ENCODE measurements around the gene AMIGO2. TPM values are rescaled to one million over a fixed set of nuclear protein-coding genes. Genes with fewer than 3 reads are reported as not detected.

Gene AMIGO2, protein sequence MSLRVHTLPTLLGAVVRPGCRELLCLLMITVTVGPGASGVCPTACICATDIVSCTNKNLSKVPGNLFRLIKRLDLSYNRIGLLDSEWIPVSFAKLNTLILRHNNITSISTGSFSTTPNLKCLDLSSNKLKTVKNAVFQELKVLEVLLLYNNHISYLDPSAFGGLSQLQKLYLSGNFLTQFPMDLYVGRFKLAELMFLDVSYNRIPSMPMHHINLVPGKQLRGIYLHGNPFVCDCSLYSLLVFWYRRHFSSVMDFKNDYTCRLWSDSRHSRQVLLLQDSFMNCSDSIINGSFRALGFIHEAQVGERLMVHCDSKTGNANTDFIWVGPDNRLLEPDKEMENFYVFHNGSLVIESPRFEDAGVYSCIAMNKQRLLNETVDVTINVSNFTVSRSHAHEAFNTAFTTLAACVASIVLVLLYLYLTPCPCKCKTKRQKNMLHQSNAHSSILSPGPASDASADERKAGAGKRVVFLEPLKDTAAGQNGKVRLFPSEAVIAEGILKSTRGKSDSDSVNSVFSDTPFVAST
- 0.74 and 1.2 TPM in 2 replicates for total RNA-seq

GRCh38 chr12:47079468-47079980 lies at the start of gene AMIGO2, which contains the start of gene PCED1B:
Gene AMIGO2 (minus strand): TSS chr12:47079959. CDS start chr12:47079002, 957 bp downstream.
Gene PCED1B (plus strand): TSS chr12:47079621. CDS start chr12:47235064, 155,443 bp downstream.

Other genes with a start within 250 kb of the AMIGO2 start
- 0.17 and 1.0 TPM in 2 replicates for gene PCED1B, start 338 bp downstream of the AMIGO2 start, total RNA-seq